ENCODE data around the gene TMEM107. TPM values are rescaled to one million over a fixed set of nuclear protein-coding genes. Genes with fewer than 3 reads are reported as not detected.
A peak's percentile ranks its signal among the peaks of the same experiment; 100 is the strongest.

The TMEM107 gene
- total RNA-seq, 1 donor from 2014 or later: 19.3 TPM

DNA sequence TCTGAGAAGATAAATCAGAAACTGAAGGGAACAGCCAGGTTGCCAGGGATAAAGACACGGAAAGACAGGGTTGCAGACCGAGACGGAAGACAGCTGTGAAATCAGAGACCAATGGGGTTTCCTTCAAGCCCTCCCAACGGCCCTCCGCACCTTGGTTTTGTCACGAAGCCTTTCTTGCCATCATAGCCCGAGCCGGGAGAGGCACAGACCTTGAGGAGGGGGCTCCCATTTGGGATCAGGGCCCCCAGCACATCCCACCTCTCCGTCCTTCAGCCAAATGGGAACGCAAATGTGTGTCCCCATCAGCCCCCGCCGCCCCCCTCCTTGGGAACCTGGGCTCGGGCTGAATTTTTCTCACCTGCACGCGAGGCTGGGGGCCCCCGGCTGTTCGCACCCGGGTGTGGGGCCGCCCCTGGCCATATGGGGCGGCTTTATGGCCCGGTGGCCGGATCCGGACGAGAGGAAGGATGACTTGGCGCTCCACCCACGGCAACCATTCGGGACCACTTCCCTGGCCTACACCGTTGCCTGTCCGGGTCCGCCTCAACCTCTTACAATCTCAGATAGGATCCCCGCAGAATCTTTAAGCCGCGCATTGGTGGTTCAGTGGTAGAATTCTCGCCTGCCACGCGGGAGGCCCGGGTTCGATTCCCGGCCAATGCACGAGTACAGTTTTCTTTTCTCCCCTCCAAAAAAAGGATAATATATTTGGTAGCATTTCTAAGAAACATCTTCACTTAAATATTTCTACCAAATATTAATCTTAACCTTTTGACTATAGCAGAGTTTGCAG is 50.8 kb downstream of the TMEM107 start:
- Mint-ChIP-seq H3K27ac (peak overlapping the region; percentile 97), H3K36me3 (ENCODE audit: low read depth) (peaks cover 5% of the 10 kb centered on the region), H3K4me1 (ENCODE audit: low read depth) (peaks cover 49% of the 10 kb centered on the region), H3K27me3 (ENCODE audit: insufficient read depth) (peaks cover 52% of the 10 kb centered on the region), H3K4me3 (peak overlapping the region; percentile 91), H3K9me3 (no peaks in the 10 kb centered on the region)
- intact Hi-C loops (cut with micrococcal nuclease): loop anchor here (1.0 to 10.0 kb wide), 4 partner anchors 48 to 619 kb away; partner anchors contain the start of gene CCDC42
- peak; percentile 79 for DNase-seq (ENCODE audit: low spot score)

- intact Hi-C loops (cut with micrococcal nuclease): loop anchor here (1.0 to 10.0 kb wide), 5 partner anchors 49 to 620 kb away; partner anchors contain the start of gene CCDC42
- Mint-ChIP-seq H3K9me3 (no peaks in the 10 kb centered on the region), H3K36me3 (ENCODE audit: low read depth) (peaks cover 5% of the 10 kb centered on the region), H3K27me3 (ENCODE audit: insufficient read depth) (peaks cover 47% of the 10 kb centered on the region), H3K4me1 (ENCODE audit: low read depth) (peaks cover 57% of the 10 kb centered on the region), H3K27ac (peak overlapping the region; percentile 97), H3K4me3 (peak overlapping the region; percentile 91)
- no peak for DNase-seq (ENCODE audit: low spot score)
These were observed 51.6 kb downstream of the TMEM107 start for GRCh38 chr17:8124350-8125153.

DNA sequence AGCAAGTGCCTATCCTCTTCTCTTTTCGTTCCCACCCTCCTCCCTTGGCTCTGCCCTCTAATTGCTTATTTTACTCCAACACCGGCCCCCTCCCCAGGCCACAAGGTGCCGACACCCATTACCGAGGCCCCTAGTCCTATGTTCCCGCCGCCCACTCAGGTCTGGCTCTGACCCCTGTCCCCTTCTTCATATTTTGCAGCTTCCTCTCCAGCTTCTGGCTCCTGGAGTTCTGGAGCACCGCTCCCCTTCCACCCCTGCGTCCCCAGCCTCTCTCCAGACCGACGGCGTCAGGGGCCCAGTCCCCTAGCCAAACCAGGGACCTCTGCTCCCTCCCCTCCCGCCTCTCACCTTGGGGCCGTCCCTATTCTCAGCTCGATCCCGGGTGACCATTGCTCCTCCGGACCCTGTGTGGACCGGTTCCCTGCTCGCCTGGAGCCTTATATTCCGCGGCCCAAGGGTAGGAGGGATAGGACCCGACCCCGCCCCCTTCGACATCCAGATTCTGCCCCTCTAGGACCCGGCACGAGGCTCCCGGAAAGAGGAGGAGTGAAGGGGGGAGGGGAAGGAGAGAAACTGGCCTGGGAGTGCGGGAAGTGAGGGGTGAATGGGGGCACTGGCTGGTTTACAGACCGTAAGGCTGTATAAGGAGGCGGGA is 52.4 kb downstream of the TMEM107 start, which contains the start of gene HES7:
Gene HES7 (minus strand): TSS at position 412 of the 655 bp plus-strand sequence. CDS start 22 bp downstream, at position 390.
- Mint-ChIP-seq H3K4me3 (peak within 1 kb of the TSS; percentile 91), H3K4me1 (ENCODE audit: low read depth) (peaks cover 63% of the 10 kb centered on the region), H3K9me3 (no peaks in the 10 kb centered on the region), H3K27me3 (ENCODE audit: insufficient read depth) (peaks cover 50% of the 10 kb centered on the region), H3K27ac (peak within 1 kb of the TSS; percentile 97), H3K36me3 (ENCODE audit: low read depth) (peaks cover 5% of the 10 kb centered on the region)
- no peak for DNase-seq (ENCODE audit: low spot score)
- intact Hi-C loops (cut with micrococcal nuclease): loop anchor here (2.0 to 10.0 kb wide), 3 partner anchors 177 to 621 kb away; partner anchors contain the start of gene CCDC42

DNA sequence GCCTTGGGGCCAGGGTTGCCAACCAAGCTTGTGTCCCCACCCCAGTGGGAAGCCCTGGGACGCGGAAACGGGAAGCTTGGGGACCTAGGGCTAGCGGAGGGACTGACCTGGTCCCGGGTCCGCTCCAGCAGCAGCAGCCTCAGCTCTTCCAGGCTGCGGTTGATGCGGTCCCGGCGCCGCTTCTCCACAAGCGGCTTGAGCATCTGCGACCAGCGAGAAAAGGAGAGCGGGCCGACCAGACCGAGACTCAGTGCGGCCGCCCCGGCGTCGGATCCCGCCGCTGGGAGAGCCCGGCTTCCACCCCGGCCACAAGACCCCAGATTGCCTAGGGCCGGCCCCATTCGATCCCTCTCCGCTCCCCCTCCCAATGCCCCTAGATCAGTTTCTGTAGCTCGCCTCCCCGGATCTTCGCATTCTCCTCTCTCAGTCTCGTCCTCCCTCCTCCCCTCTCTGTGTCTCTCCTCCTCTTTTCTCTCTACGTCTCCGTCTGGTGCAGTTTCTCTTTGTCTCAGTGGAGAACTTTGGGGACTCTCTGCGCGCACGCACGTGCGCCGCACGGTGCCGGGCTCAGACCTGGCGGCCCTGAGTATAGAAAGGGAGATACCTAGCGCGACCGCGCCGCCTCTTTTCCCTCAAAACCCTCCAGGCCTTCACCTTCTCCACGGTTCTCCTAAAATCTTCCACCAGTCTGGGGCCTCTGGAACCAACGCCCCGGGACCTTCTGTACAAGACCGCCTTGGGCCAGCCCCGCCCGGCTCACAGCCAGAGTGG is 53.1 kb downstream of the TMEM107 start:
- Mint-ChIP-seq H3K4me1 (ENCODE audit: low read depth) (peaks cover 70% of the 10 kb centered on the region), H3K9me3 (no peaks in the 10 kb centered on the region), H3K27ac (peak overlapping the region; percentile 73), H3K27me3 (ENCODE audit: insufficient read depth) (peaks cover 54% of the 10 kb centered on the region), H3K4me3 (peak overlapping the region; percentile 91), H3K36me3 (ENCODE audit: low read depth) (peaks cover 5% of the 10 kb centered on the region)
- intact Hi-C loops (cut with micrococcal nuclease): loop anchor here (5.0 to 10.0 kb wide), 2 partner anchors 281 to 622 kb away; partner anchors contain the start of gene CCDC42
- peak; percentile 33 for DNase-seq (ENCODE audit: low spot score)

Other genes starting within 250 kb of the TMEM107 start
- gene KCNAB3, start 246.5 kb downstream of the TMEM107 start, total RNA-seq: 9.9 and 10.8 TPM in 2 replicates
- 153 and 162 TPM in 2 replicates for gene TRAPPC1, start 244.4 kb downstream of the TMEM107 start, total RNA-seq
- 53.5 and 54.7 TPM in 2 replicates for gene CNTROB, start 244.2 kb downstream of the TMEM107 start, total RNA-seq
- gene GUCY2D, start 173.8 kb downstream of the TMEM107 start, total RNA-seq: not detected in 2 replicates
- gene ALOX15B, start 137.3 kb downstream of the TMEM107 start, total RNA-seq: not detected in 2 replicates
- 0.51 and 0.78 TPM in 2 replicates for gene ALOX12B, start 88.7 kb downstream of the TMEM107 start, total RNA-seq
- gene ALOXE3, start 57.9 kb downstream of the TMEM107 start, total RNA-seq: 0.10 TPM in 1 of 2 replicates, not detected in the other
- gene HES7, start 52.3 kb downstream of the TMEM107 start, total RNA-seq: 0.88 and 1.8 TPM in 2 replicates
- gene PER1, start 24.0 kb downstream of the TMEM107 start, total RNA-seq: 36.9 and 37.4 TPM in 2 replicates
- 54.7 and 55.9 TPM in 2 replicates for gene VAMP2, start 13.4 kb downstream of the TMEM107 start, total RNA-seq
- gene BORCS6, start 13.8 kb upstream of the TMEM107 start, total RNA-seq: 6.3 and 6.7 TPM in 2 replicates
- 82.2 and 88.7 TPM in 2 replicates for gene AURKB, start 34.2 kb upstream of the TMEM107 start, total RNA-seq
- 68.5 and 76.3 TPM in 2 replicates for gene CTC1, start 71.7 kb upstream of the TMEM107 start, total RNA-seq
- 189 and 204 TPM in 2 replicates for gene PFAS, start 72.9 kb upstream of the TMEM107 start, total RNA-seq
- 52.9 and 57.9 TPM in 2 replicates for gene RANGRF, start 112.3 kb upstream of the TMEM107 start, total RNA-seq
- gene SLC25A35, start 119.0 kb upstream of the TMEM107 start, total RNA-seq: 5.3 and 5.5 TPM in 2 replicates
- not detected in 2 replicates for gene ARHGEF15, start 133.9 kb upstream of the TMEM107 start, total RNA-seq
- not detected in 2 replicates for gene ODF4, start 163.5 kb upstream of the TMEM107 start, total RNA-seq
- 2,163 and 2,185 TPM in 2 replicates for gene RPL26, start 206.8 kb upstream of the TMEM107 start, total RNA-seq
- gene RNF222, start 221.4 kb upstream of the TMEM107 start, total RNA-seq: not detected in 2 replicates